Fibroblast of peridontal ligament (primary cell): Measurements from ENCODE around the gene TMX4.
"Not testable (repeated sequence)": the region's sequence is repeated elsewhere in the genome, so short reads cannot be mapped to it uniquely, and the experiment has no call there.

Experiments used
- DNase-seq: peaks from one replicate; pipeline ENCODE4 v3.0.0-alpha.2; 2010; ENCODE audit errors: extremely low read depth

Gene TMX4

DNA sequence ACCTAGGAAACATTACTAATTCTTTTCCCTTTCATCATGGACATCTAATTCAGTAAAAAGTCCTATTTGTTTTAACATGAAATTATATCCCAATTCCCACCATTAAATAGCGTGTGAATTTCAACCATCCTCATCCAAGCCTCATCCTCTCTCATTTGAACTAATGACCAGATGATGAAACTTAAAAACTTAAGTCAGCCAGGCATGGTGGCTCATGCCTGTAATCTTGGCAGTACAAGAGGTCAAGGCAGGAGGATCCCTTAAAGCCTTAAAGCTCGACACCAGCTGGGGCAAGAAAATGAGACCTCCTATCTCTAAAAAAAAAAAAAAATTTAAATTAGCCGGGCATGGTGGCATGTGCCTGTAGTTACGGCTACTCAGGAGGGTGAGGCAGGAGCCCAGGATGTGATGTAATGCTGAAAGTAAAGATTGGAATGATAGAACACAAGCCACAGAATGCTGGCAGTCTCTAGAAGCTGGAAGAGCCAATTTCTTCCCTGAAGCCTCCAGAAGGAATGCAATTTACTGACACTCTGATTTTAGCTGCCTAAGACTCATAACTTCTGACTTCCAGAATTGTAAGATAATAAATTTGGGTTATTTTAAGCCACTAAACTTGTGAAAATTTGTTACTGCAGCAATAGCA is 52.2 kb downstream of the TMX4 start:
- peak; percentile 64 for DNase-seq

DNA sequence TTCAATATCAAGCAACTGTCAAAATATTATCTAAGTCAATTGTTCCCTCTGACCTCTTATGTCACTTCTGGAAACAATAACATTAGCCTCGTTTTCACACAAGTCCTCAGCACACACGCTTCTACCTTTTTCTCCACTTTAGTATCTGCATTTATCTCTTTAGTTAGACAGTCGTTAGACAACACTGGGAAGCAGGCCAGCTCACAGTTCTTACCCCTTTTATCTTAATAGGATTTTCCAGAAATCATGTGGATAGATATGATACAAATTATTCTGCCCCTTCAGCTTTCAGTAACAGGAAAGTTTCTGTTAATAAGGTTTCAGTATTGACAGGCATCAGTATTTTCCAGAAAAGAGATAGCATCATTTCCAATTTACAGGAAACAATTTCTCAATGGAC is 53.4 kb downstream of the TMX4 start:
- no peak for DNase-seq

DNA sequence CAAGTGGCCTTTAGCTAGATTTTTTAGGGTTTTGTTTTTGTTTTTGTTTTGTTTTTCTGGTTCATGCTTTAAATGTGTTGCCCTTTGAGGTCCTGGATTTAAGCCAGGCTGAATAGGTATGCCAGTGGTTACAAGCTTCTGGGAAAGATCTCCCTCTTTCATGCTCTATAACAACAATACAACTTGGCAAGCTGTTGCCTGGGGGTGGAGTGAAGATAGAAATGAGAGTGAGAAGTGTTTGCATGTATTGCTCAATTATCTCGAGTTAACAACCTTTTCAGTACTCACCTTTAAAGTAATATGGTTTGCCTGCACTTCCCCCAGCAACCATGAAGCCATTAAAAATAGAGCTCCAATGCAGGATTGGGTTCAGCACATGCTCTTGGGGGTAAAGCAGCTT is 60.1 kb downstream of the TMX4 start:
- no peak for DNase-seq

GRCh38 chr20:7956561-7956960 is 63.0 kb downstream of the TMX4 start:
- not testable (repeated sequence) for DNase-seq

DNA sequence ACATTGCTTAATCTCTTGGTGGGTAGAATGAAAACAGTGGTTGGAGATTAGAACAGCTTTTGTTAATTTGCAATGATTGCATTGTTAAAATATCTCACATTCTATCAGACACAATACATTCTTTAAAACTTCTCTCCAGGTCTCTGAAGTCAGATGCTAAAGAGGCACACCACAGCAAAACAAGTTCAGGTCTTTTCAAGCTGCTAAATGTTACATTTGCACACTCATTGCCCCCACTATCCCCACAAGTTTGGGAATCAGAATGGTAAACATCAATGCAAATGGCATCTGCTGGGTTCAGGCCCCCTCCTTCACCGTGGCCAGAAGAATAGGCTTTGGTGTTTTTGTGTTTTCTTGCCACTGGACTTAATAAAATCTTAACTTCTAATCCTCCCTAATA is 69.2 kb downstream of the TMX4 start:
- DNase-seq: no peak

DNA sequence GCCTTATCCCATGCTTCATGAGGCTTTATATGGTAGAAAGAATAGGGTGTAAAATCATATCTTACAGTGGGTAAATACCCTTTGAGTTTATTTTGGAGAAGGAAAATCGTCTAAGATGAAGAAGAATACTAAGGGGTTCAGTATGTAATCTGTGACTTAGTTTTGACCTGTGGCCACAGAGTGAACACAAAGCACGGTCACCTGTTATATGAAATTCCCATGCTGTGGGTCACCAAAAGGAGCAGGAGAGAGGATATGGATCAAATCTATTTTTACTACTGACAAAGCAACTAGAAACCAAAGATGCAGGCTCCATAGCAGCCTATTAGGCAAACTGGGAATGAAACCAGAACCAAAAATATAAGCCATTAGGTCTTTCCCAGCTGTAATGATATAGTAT is 75.7 kb downstream of the TMX4 start:
- no peak for DNase-seq

DNA sequence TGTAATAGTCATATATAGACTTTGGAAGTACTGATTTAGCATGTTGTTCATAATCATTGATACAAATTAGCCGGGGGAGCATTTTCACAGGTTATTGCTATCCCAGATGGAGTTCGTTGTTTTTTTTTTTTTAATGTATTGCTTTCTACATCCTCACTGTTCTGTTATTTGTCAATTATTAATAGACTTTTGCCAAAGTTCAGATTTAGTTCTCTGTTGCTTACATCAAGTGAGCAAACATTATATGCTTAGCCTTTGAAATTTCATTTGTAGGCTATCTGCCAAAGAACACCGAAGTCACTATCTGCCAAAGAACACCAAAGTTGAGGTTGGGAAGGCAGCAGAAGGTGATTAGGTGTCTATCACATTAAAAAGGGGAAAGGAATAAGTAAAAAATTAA is 79.2 kb downstream of the TMX4 start, which contains the start of gene HAO1:
TSS of gene HAO1 (minus strand) at position 118 of the 400 bp plus-strand sequence. CDS start at position 82, 36 bp downstream.
- no peak for DNase-seq

DNA sequence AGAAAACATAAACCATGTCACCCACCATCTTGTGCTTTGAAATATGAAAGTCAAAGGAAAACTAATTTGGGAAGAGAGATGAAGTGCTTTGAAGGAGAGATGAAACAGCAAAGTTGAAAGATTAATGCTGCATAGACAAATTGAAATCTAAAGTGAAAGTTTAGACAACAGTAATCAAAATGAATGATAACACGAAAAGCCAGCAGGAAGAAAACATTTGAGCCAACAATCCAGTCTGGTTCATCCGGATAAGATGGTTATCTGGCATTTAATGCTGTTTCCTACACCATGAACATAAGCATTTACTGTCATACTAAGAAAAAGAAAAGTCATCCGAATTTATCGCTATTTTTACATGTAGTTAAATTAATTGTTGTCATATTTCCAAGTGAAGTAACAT is 79.9 kb downstream of the TMX4 start:
- no peak for DNase-seq

- DNase-seq: no peak
Measured at GRCh38 chr20:7938058-7938457, 81.5 kb downstream of the TMX4 start.

GRCh38 chr20:7937328-7937727 is 82.2 kb downstream of the TMX4 start:
- no peak for DNase-seq

GRCh38 chr20:7935027-7935551 is 84.5 kb downstream of the TMX4 start:
- no peak for DNase-seq

DNA sequence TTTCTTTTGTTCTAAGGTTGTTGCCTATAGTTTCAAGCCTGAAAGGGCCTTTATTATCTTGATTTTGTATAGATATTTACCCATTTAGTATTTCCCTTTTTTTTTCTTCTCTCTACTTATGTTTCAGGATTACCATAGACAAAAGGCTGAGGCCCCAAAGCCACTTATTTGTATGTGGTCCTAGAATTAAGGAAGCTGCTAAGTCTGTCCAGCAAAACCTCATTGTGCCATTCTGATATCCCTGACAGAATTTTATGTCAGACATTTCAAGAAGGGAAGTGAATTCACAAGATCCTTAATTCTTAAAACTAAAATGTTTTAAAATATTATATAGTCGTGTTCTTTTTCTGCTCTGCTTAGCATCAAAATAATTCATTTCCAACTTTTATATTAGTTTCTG is 86.2 kb downstream of the TMX4 start:
- DNase-seq: no peak

DNA sequence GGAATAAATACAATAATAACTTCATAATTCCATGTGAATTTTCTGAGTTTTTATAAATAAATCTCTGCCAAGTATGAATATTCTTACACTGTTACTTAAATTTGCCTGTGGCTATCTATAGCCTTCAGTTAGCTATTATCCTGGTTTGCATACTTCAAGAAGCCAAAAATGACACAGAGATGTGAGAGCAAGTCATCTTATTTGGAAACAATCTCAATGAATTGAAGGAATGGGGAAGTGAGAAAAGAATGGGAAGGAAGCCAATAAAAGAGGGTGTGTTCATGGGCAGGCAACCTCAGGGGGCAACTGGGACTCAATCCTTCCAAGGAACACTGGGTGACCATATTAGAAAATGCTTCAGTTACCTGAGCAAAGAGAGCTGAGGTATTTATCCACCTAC is 89.2 kb downstream of the TMX4 start:
- no peak for DNase-seq
